Measurements from ENCODE around the gene NCKAP5. TPM values are rescaled to one million over a fixed set of nuclear protein-coding genes. Genes with fewer than 3 reads are reported as not detected.

Gene NCKAP5
- total and polyA plus RNA-seq, 2 donors (not counting 1 experiment from before 2014, with no cell fraction given): not detected

GRCh38 chr2:133085646-133086045 lies 482.6 kb downstream of the NCKAP5 start:
- no peak overlapping the region for H3K27ac Mint-ChIP-seq

GRCh38 chr2:133082034-133082433 lies 486.2 kb downstream of the NCKAP5 start:
- H3K36me3 ChIP-seq (replicated peaks in 1 of 2; ENCODE audit: control extremely low read depth in 1 of 2, control insufficient read depth in 1 of 2, extremely low read depth in 1 of 2, insufficient read depth in 2 of 2, low read length in 1 of 2): no peaks in the 10 kb centered on the region
- no peak for TF ChIP-seq EZH2 (IDR thresholded peaks at IDR 0.05; ENCODE audit: borderline replicate concordance, insufficient read depth, low read depth, low read length, poor library complexity, severe bottlenecking)
- TF ChIP-seq, protein P1, sequence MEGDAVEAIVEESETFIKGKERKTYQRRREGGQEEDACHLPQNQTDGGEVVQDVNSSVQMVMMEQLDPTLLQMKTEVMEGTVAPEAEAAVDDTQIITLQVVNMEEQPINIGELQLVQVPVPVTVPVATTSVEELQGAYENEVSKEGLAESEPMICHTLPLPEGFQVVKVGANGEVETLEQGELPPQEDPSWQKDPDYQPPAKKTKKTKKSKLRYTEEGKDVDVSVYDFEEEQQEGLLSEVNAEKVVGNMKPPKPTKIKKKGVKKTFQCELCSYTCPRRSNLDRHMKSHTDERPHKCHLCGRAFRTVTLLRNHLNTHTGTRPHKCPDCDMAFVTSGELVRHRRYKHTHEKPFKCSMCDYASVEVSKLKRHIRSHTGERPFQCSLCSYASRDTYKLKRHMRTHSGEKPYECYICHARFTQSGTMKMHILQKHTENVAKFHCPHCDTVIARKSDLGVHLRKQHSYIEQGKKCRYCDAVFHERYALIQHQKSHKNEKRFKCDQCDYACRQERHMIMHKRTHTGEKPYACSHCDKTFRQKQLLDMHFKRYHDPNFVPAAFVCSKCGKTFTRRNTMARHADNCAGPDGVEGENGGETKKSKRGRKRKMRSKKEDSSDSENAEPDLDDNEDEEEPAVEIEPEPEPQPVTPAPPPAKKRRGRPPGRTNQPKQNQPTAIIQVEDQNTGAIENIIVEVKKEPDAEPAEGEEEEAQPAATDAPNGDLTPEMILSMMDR (IDR thresholded peaks at IDR 0.05): no peak
- H3K27me3 ChIP-seq (replicated peaks in 1 of 4; ENCODE audit: control extremely low read depth in 1 of 4, control insufficient read depth in 3 of 4, insufficient read depth in 4 of 4, low read length in 3 of 4): no peaks in the 10 kb centered on the region
- no peak for DNase-seq
- no peak overlapping the region for H3K4me3 ChIP-seq (ENCODE audit: control extremely low read depth in 1 of 5, extremely low read depth in 1 of 5, insufficient read depth in 1 of 5, low read depth in 2 of 5, low read length in 4 of 5)
- no peaks in the 10 kb centered on the region for H4K20me1 ChIP-seq (ENCODE audit: control insufficient read depth, insufficient read depth, low read length, poor library complexity, severe bottlenecking)
- no CpG with 5 or more reads among the region's 1 CpG for WGBS (ENCODE audit: insufficient coverage)
- H3K4me3 Mint-ChIP-seq: no peak overlapping the region
- no peaks in the 10 kb centered on the region for H3K9me3 ChIP-seq (ENCODE audit: control extremely low read depth in 1 of 3, control insufficient read depth in 2 of 3, insufficient read depth in 1 of 3, low read length in 2 of 3)
- no peaks in the 10 kb centered on the region for H3K79me2 ChIP-seq (ENCODE audit: control insufficient read depth, insufficient read depth, low read length)
- ChIA-PET POLR2A (no interaction called here), CTCF (no interaction called here)
- no peaks in the 10 kb centered on the region for H3K4me1 ChIP-seq (ENCODE audit: control insufficient read depth in 2 of 2, insufficient read depth in 2 of 2, low read length in 2 of 2)
- H3K27me3 Mint-ChIP-seq: no peaks in the 10 kb centered on the region
- H3K27ac ChIP-seq (ENCODE audit: low read length in 2 of 2): no peak overlapping the region
- no peak overlapping the region for H3K9ac ChIP-seq (ENCODE audit: low read length)
- no peak overlapping the region for H3K27ac Mint-ChIP-seq
- no peak overlapping the region for H3K4me2 ChIP-seq (replicated peaks; ENCODE audit: low read depth, low read length, poor library complexity, severe bottlenecking)
- intact Hi-C loops (cut with micrococcal nuclease): no loop called here
- no peaks in the 10 kb centered on the region for H3K4me1 Mint-ChIP-seq
- H3K9me3 Mint-ChIP-seq (ENCODE audit: insufficient read depth): no peaks in the 10 kb centered on the region
- no peak overlapping the region for H2AFZ ChIP-seq (ENCODE audit: insufficient read depth, low read depth, low read length, poor library complexity, severe bottlenecking)
- no peak for ATAC-seq (ENCODE audit: low read depth)

More at GRCh38 chr2:133085646-133086045, 482.6 kb downstream of the NCKAP5 start:
- Mint-ChIP-seq H3K27me3 (no peaks in the 10 kb centered on the region), H3K9me3 (ENCODE audit: insufficient read depth) (no peaks in the 10 kb centered on the region), H3K4me3 (no peak overlapping the region), H3K4me1 (no peaks in the 10 kb centered on the region)
- no peaks in the 10 kb centered on the region for H3K79me2 ChIP-seq (ENCODE audit: control insufficient read depth, insufficient read depth, low read length)
- H3K4me2 ChIP-seq (replicated peaks; ENCODE audit: low read depth, low read length, poor library complexity, severe bottlenecking): no peak overlapping the region
- ATAC-seq (ENCODE audit: low read depth) (no peak), DNase-seq (no peak)
- no peak overlapping the region for H3K9ac ChIP-seq (ENCODE audit: low read length)
- intact Hi-C loops (cut with micrococcal nuclease): no loop called here
- H4K20me1 ChIP-seq (ENCODE audit: control insufficient read depth, insufficient read depth, low read length, poor library complexity, severe bottlenecking): no peaks in the 10 kb centered on the region
- H3K36me3 ChIP-seq (replicated peaks in 1 of 2; ENCODE audit: control extremely low read depth in 1 of 2, control insufficient read depth in 1 of 2, extremely low read depth in 1 of 2, insufficient read depth in 2 of 2, low read length in 1 of 2): no peaks in the 10 kb centered on the region
- POLR2A ChIA-PET: no interaction called here
- no peak for TF ChIP-seq EZH2 (IDR thresholded peaks at IDR 0.05; ENCODE audit: borderline replicate concordance, insufficient read depth, low read depth, low read length, poor library complexity, severe bottlenecking)
- TF ChIP-seq, protein P1 (IDR thresholded peaks at IDR 0.05): no peak
- CTCF ChIA-PET: no interaction called here
- no peak overlapping the region for H2AFZ ChIP-seq (ENCODE audit: insufficient read depth, low read depth, low read length, poor library complexity, severe bottlenecking)
- no peaks in the 10 kb centered on the region for H3K27me3 ChIP-seq (replicated peaks in 1 of 4; ENCODE audit: control extremely low read depth in 1 of 4, control insufficient read depth in 3 of 4, insufficient read depth in 4 of 4, low read length in 3 of 4)
- H3K9me3 ChIP-seq (ENCODE audit: control extremely low read depth in 1 of 3, control insufficient read depth in 2 of 3, insufficient read depth in 1 of 3, low read length in 2 of 3): no peaks in the 10 kb centered on the region
- WGBS (ENCODE audit: insufficient coverage): 100% methylated on average over 2 of the region's 2 CpGs
- H3K27ac ChIP-seq (ENCODE audit: low read length in 2 of 2): no peak overlapping the region
- no peak overlapping the region for H3K4me3 ChIP-seq (ENCODE audit: control extremely low read depth in 1 of 5, extremely low read depth in 1 of 5, insufficient read depth in 1 of 5, low read depth in 2 of 5, low read length in 4 of 5)
- no peaks in the 10 kb centered on the region for H3K4me1 ChIP-seq (ENCODE audit: control insufficient read depth in 2 of 2, insufficient read depth in 2 of 2, low read length in 2 of 2)
